Activated CD4-positive, alpha-beta T cell treated with anti-CD3 and anti-CD28 coated beads for 36 hours (primary cell): ENCODE results near the gene RUNX3. TPM values are rescaled to one million over a fixed set of nuclear protein-coding genes. Genes with fewer than 3 reads are reported as not detected.

Experiments
- ATAC-seq: fragments of 200-7000 bp; cut with Tn5 transposase; one replicate; pipeline ENCODE4 v1.10.0; 2021; ENCODE audit warnings: mild to moderate bottlenecking, moderate library complexity
- CTCF ChIA-PET: fragments of 350-600 bp; sonication (Branson Sonifier 250); formaldehyde crosslinking; loops from one replicate; lab custom pipeline; 2021; ENCODE audit warnings: antibody characterized with exemption; lab: Charles Lee
- POLR2A ChIA-PET: fragments of 350-600 bp; sonication (Branson Sonifier 250); formaldehyde crosslinking; loops from one replicate; lab custom pipeline; 2021; ENCODE audit warnings: antibody characterized with exemption, inconsistent platforms; lab: Charles Lee
- DNase-seq: peaks from one replicate; pipeline ENCODE4 v3.0.0-alpha.2; 2020
- H3K27ac Mint-ChIP-seq: one replicate; pipeline ENCODE4 v1.8.0; 2021; ENCODE audit warnings: mixed read lengths
- H3K27me3 Mint-ChIP-seq: one replicate; pipeline ENCODE4 v1.8.0; 2021; ENCODE audit warnings: mixed read lengths
- H3K36me3 Mint-ChIP-seq: one replicate; pipeline ENCODE4 v1.8.0; 2021; ENCODE audit warnings: low read depth, mixed read lengths
- H3K4me1 Mint-ChIP-seq: one replicate; pipeline ENCODE4 v1.8.0; 2021; ENCODE audit warnings: mixed read lengths
- H3K4me3 Mint-ChIP-seq: one replicate; pipeline ENCODE4 v1.8.0; 2021; ENCODE audit warnings: mild to moderate bottlenecking, moderate library complexity, mixed read lengths
- H3K9me3 Mint-ChIP-seq: one replicate; pipeline ENCODE4 v1.8.0; 2021; ENCODE audit warnings: low read depth, mixed read lengths
- intact Hi-C, 2 experiments: fragments of 100-400 bp; cut with DNase I in 1 of 2; cut with micrococcal nuclease in 1 of 2; formaldehyde crosslinking; loops; one replicate each; pipeline versions ENCODE4 v1.14.2 to v1.15.1; 2022 to 2024; cut with DNase I, micrococcal nuclease
- total RNA-seq, 2 experiments: library from RNA; stranded (reverse); gene quantifications; one replicate each; pipeline ENCODE4 v1.2.3, GENCODE V29; 2021

The RUNX3 gene
- total RNA-seq, 2 experiments from 2014 or later: 156 to 167 TPM

DNA sequence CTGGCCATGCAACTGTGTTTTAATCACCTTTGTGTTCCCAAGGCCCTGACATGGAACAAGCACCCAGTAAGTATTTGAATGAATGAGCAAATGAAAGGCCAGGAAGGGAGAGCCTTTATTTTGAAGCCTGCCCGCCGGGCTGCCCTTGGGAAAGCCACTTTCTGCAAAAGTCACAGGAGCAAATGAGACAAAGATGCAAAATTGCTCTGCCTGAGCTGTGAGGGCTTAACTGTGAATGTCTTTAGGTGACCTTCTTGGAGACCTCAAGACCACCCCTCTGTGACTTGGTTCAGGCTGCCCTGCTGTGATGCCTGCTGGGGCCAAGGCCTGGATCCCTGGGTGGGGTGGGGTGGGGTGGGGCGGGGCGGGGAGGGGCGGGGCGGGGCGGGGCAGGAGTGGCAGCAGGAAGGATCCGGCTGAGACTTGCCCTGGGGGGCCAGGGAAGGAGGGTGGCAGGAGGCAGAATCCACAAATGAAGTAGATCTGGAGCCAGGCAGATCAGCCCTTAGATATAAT is 54.0 kb downstream of the RUNX3 start:
- H3K4me1 Mint-ChIP-seq: peaks cover 3% of the 10 kb centered on the region
- no peak overlapping the region for H3K4me3 Mint-ChIP-seq

DNA sequence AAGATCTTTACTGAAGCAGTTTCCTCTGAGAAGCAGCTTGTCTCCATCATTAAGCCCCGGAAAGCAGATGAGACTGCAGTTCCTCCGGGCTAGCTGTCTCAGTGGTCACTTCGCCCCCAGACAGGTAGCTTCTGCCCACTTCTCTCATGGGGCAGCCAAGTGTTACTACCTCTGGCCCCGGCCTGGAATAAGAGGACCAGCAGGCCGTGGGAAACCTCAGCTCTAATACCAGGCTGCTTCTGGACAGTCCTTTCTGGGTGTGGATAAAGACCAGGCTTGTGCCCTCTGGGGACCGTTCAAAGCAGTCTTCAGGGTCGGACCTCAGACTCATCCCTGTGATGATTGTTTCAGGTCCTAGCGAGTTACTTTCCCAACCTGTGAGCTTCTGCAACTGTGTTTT is 54.8 kb downstream of the RUNX3 start:
- ChIA-PET CTCF (no interaction called here), POLR2A (no interaction called here)
- peaks cover 3% of the 10 kb centered on the region for H3K27me3 Mint-ChIP-seq
- no peaks in the 10 kb centered on the region for H3K36me3 Mint-ChIP-seq
- H3K27ac Mint-ChIP-seq: no peak overlapping the region
- no peaks in the 10 kb centered on the region for H3K9me3 Mint-ChIP-seq
- peaks cover 10% of the 10 kb centered on the region for H3K4me1 Mint-ChIP-seq
- H3K4me3 Mint-ChIP-seq: no peak overlapping the region
- DNase-seq: no peak
- intact Hi-C loops: no loop called here
- ATAC-seq: no peak

More for the DNA sequence above, 54.0 kb downstream of the RUNX3 start:
- ATAC-seq (no peak), DNase-seq (no peak)
- H3K27me3 Mint-ChIP-seq: peaks cover 3% of the 10 kb centered on the region
- POLR2A ChIA-PET: no interaction called here
- H3K36me3 Mint-ChIP-seq: no peaks in the 10 kb centered on the region
- no peak overlapping the region for H3K27ac Mint-ChIP-seq
- CTCF ChIA-PET: no interaction called here
- intact Hi-C loops: no loop called here
- no peaks in the 10 kb centered on the region for H3K9me3 Mint-ChIP-seq

- no peak for ATAC-seq
- H3K27me3 Mint-ChIP-seq: peaks cover 3% of the 10 kb centered on the region
- DNase-seq: no peak
- no peak overlapping the region for H3K27ac Mint-ChIP-seq
- intact Hi-C loops: no loop called here
- H3K4me3 Mint-ChIP-seq: no peak overlapping the region
- POLR2A ChIA-PET: no interaction called here
- CTCF ChIA-PET: interaction anchor here (0.6 to 0.7 kb wide), 2 partner anchors 185 to 1125 kb away, joined by 3 to 4 read pairs; no protein-coding TSS in a partner anchor
- H3K9me3 Mint-ChIP-seq: no peaks in the 10 kb centered on the region
- H3K36me3 Mint-ChIP-seq: no peaks in the 10 kb centered on the region
- peaks cover 10% of the 10 kb centered on the region for H3K4me1 Mint-ChIP-seq
Measured at GRCh38 chr1:24874611-24875234, 55.4 kb downstream of the RUNX3 start.

- ATAC-seq (no peak), DNase-seq (no peak)
- Mint-ChIP-seq H3K4me3 (no peak overlapping the region), H3K27ac (no peak overlapping the region), H3K27me3 (peaks cover 3% of the 10 kb centered on the region), H3K9me3 (no peaks in the 10 kb centered on the region), H3K36me3 (no peaks in the 10 kb centered on the region), H3K4me1 (peaks cover 10% of the 10 kb centered on the region)
- intact Hi-C loops: no loop called here
- ChIA-PET CTCF (interaction anchor here (0.6 to 0.7 kb wide), 2 partner anchors 185 to 1124 kb away, joined by 3 to 4 read pairs; no protein-coding TSS in a partner anchor), POLR2A (interaction anchor here (0.6 kb wide), 1 partner anchor 18 kb away, joined by 3 read pairs; no protein-coding TSS in a partner anchor)
Measured at GRCh38 chr1:24874056-24874455, 56.0 kb downstream of the RUNX3 start.

- H3K9me3 Mint-ChIP-seq: no peaks in the 10 kb centered on the region
- H3K27me3 Mint-ChIP-seq: peaks cover 3% of the 10 kb centered on the region
- H3K36me3 Mint-ChIP-seq: no peaks in the 10 kb centered on the region
- ChIA-PET CTCF (interaction anchor here (0.9 kb wide), 1 partner anchor 25 kb away, joined by 3 read pairs; no protein-coding TSS in a partner anchor), POLR2A (no interaction called here)
- no peak overlapping the region for H3K4me3 Mint-ChIP-seq
- DNase-seq (no peak), ATAC-seq (no peak)
- no peak overlapping the region for H3K27ac Mint-ChIP-seq
- H3K4me1 Mint-ChIP-seq: peaks cover 10% of the 10 kb centered on the region
- intact Hi-C loops: no loop called here
Measured at GRCh38 chr1:24873148-24873547, 56.9 kb downstream of the RUNX3 start.

DNA sequence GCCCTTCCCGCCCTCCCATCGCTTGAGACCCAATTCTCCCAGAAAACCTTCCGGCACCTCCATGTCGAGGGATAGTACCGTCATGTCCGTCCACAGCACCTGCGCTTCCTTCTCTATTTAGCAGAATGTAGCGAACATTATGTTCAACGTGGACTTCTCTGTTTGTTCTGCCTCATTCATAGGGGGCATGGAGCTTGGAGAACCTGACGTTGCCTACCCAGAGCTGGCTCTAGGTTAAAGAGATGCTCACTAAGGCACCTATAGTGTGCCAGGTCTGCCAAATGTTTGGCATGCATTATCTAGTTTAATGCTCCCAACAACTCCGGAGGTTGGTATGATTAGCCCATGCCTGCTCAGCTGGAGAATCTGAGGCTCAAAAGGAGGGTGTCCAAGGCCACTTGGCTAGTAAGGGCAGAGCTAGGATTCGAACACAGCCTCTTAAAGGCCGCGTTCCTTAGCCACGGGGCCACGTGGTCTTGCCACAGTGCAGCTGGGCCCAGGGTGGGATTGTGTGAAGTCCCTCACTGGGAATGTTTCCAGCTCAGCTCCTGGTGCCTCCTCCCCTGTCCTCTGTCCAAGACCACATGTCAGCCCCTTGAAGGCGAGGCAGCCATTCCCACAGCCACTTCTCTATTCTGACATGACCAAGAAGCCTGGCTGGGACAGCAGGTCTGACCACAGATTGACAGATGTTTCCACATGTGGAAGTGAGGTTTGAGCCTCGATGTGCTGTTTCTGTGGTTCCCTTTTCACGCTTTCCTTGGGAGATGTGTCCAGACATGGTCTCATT is 57.8 kb downstream of the RUNX3 start:
- POLR2A ChIA-PET: interaction anchor here (0.6 kb wide), 1 partner anchor 329 kb away, joined by 3 read pairs; no protein-coding TSS in a partner anchor
- no peaks in the 10 kb centered on the region for H3K36me3 Mint-ChIP-seq
- H3K27ac Mint-ChIP-seq: no peak overlapping the region
- intact Hi-C loops: no loop called here
- H3K4me3 Mint-ChIP-seq: no peak overlapping the region
- ATAC-seq: no peak
- peaks cover 8% of the 10 kb centered on the region for H3K27me3 Mint-ChIP-seq
- no peaks in the 10 kb centered on the region for H3K9me3 Mint-ChIP-seq
- CTCF ChIA-PET: interaction anchor here (0.5 to 1.5 kb wide), 2 partner anchors 12 to 24 kb away, joined by 3 read pairs; no protein-coding TSS in a partner anchor
- no peak for DNase-seq
- peaks cover 10% of the 10 kb centered on the region for H3K4me1 Mint-ChIP-seq

DNA sequence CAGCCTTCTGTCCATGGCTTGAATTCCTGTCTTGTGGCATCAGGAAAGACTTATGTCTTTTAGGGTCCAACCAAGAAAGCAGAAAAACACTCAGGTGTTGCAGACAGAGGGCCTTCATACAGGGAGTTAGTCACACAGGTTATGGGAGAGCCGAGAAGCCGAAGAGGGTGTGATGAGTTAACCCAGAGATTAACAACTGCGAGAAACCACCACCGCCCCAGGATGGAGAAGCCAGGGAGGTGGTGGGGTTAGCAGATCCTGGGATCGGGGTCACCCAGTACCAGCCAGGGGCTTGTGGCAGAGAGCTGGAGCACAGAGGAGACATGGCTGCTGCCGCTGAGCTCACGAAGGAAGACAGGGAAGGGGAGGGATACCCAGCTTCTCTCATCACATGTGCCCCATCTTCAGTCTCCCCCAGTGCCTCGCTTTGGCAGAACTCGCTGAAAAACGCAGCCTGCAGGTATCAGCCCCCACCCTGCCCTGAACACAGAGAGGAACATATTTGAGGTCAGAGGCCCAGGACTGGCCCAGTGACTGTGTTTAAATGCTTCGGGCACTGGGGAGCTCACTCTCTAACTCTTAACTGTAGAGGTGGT is 58.7 kb downstream of the RUNX3 start:
- ChIA-PET CTCF (interaction anchor here (0.5 to 1.5 kb wide), 2 partner anchors 11 to 24 kb away, joined by 3 read pairs; no protein-coding TSS in a partner anchor), POLR2A (no interaction called here)
- ATAC-seq (no peak), DNase-seq (no peak)
- Mint-ChIP-seq H3K36me3 (no peaks in the 10 kb centered on the region), H3K27me3 (peaks cover 11% of the 10 kb centered on the region), H3K9me3 (no peaks in the 10 kb centered on the region), H3K4me3 (no peak overlapping the region), H3K27ac (no peak overlapping the region), H3K4me1 (peaks cover 10% of the 10 kb centered on the region)
- intact Hi-C loops: no loop called here

DNA sequence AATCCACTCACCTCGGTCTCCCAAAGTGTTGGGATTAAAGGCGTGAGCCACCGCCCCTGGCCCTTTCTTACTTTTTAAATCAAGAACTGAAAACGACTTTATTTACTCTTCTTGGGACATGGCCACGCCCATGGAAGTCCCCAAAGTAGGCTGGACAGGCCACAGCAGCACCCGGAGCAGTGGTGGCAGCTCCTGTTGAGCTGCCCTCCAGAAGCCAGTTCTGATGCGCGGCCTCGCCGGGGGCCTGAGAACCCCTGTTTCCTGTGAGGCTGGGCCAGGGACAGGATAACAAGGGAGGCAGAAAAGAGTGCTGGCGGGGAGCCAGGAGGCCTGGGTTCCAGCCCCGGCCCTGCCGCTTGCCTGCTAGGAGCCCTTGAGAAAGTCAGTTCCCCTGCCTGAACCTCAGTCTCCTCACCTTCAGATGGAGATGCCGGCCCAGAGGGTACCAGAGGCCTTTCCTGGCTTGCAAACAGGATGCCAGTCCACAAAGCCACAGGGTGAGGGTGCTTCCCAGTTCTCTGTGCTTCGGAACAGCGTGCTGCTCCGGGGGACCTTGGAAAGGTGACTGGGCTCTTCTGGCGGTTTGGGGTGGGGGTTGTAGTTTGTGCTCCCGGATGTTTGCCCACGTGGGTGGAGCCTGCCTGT is 59.4 kb downstream of the RUNX3 start:
- no peak for ATAC-seq
- no peak overlapping the region for H3K27ac Mint-ChIP-seq
- DNase-seq: peak; percentile 36
- H3K36me3 Mint-ChIP-seq: no peaks in the 10 kb centered on the region
- H3K27me3 Mint-ChIP-seq: peaks cover 11% of the 10 kb centered on the region
- H3K4me3 Mint-ChIP-seq: no peak overlapping the region
- H3K4me1 Mint-ChIP-seq: peaks cover 10% of the 10 kb centered on the region
- H3K9me3 Mint-ChIP-seq: no peaks in the 10 kb centered on the region
- CTCF ChIA-PET: interaction anchor here (1.5 kb wide), 1 partner anchor 23 kb away, joined by 3 read pairs; no protein-coding TSS in a partner anchor
- intact Hi-C loops: no loop called here
- POLR2A ChIA-PET: no interaction called here

DNA sequence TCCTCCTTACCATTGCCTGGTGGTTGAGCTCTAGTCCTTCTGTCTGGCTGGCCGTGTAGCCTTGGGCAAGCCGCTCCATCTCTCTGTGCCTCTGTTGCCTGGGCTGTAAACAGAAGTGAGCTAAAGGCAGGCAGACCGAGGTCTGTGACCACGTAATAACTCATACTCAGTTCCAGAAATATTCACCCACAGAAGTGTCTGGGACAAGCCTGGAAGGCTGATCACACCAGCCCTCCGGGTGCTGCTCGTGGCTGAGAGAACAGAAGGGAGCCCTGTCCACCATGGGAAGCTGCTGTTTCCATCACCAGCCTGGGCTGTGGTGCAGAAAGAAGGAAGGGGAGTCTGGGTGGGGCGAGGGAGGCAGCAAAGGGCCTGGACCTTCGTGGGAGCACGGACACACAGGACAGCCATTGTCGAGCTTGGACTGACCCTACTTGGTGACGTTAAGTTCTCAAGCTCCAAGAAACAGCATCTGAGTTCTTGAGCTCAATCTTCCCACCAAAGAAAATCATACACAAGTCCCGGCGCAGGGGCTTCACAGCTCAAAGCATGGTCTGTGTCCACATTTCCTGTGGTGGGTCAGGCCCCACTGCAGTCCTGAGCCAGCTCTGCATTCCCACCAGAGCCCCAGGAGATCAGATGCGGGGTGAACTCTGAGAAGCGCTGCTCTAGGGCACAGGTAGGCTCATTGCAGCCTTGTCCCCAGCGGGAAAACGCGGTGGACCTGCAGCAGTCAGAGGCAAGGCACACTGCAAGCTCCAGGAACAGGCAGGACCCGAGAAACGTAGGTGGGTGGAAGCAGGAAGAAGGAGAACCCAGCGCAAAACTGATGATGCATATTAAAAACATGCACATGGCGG is 61.8 kb downstream of the RUNX3 start:
- no peak for ATAC-seq
- H3K9me3 Mint-ChIP-seq: no peaks in the 10 kb centered on the region
- ChIA-PET CTCF (interaction anchor here (1.5 kb wide), 1 partner anchor 279 kb away, joined by 3 read pairs; no protein-coding TSS in a partner anchor), POLR2A (no interaction called here)
- no peak for DNase-seq
- H3K4me1 Mint-ChIP-seq: peaks cover 10% of the 10 kb centered on the region
- intact Hi-C loops: no loop called here
- no peak overlapping the region for H3K4me3 Mint-ChIP-seq
- peaks cover 13% of the 10 kb centered on the region for H3K27me3 Mint-ChIP-seq
- H3K36me3 Mint-ChIP-seq: no peaks in the 10 kb centered on the region
- no peak overlapping the region for H3K27ac Mint-ChIP-seq

GRCh38 chr1:24867084-24867870 is 62.8 kb downstream of the RUNX3 start:
- Mint-ChIP-seq H3K36me3 (no peaks in the 10 kb centered on the region), H3K4me3 (no peak overlapping the region), H3K4me1 (peaks cover 10% of the 10 kb centered on the region), H3K27me3 (peaks cover 13% of the 10 kb centered on the region), H3K27ac (no peak overlapping the region), H3K9me3 (no peaks in the 10 kb centered on the region)
- ChIA-PET CTCF (no interaction called here), POLR2A (no interaction called here)
- intact Hi-C loops: no loop called here
- ATAC-seq (no peak), DNase-seq (no peak)
